ENCODE measurements around the gene HSPG2. TPM values are rescaled to one million over a fixed set of nuclear protein-coding genes. Genes with fewer than 3 reads are reported as not detected.

HSPG2 gene
- total and polyA plus RNA-seq, 2 of the 13 experiments (the other 11 are each of a cell fraction or from before 2014, with no cell fraction given), result 9.1 to 13.1 TPM

DNA sequence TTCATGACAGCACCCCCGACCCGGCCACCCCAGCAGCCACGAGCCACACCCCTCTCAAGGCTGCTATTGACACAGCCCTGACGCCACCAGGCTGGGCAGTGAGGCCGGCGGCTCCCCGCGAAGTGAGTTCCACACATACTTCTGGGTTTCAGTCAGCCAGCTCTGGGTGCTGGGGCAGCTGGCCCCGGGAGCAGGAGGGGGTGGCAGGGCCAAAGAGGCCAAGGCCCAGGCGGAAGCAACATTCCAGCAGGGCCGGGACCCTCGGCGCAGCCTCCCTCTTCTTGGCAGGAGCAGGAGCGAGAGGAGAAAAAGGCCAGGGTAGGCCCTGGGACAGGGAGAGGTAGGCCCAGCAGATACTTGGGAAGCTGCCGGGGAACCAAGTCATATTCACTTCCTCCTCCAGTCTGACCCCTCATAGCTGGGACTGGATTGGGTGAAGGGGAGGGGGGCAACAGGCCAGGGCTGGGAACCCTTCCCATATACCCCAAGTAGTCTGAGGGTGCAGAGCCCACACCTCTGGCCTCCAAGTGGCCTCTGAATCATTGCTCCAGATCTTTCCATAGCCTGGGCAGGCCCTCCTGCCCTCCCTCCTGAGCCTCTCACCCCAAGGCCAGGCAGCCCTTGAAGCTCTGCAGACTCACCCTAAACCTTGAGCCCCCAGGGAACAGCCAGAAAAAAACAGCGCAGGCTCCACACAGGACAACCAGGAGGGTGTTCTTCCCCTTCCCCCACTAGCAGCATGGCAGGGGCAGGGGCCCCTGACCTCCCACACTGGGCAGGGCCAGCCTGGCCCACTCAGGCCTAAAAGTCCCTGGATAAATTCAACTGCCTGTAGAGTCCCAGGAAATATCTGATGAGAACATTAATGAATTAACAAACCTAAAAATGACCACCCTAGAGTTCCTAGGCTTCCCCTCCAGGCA, 5.7 kb downstream of the HSPG2 start (continued):
- TF ChIP-seq ETV6 (CRISPR knock-in tag; conservative IDR thresholded peaks at IDR 0.05) (peak; percentile 43; the same call in 1 of the 2 replicates), TBP (CRISPR knock-in tag; IDR thresholded peaks at IDR 0.05) (no peak), SSRP1 (CRISPR knock-in tag; IDR thresholded peaks at IDR 0.05) (no peak), RFX3 (CRISPR knock-in tag; IDR thresholded peaks at IDR 0.05) (no peak), ZNF101 (CRISPR knock-in tag; IDR thresholded peaks at IDR 0.05; ENCODE audit: borderline replicate concordance, low read depth) (no peak), TGIF2 (CRISPR knock-in tag; IDR thresholded peaks at IDR 0.05) (peak; percentile 73; the same call in 1 of the 2 replicates), ZNF550 (CRISPR knock-in tag; IDR thresholded peaks at IDR 0.05; ENCODE audit: borderline replicate concordance) (no peak), ZNF451 (CRISPR knock-in tag; IDR thresholded peaks at IDR 0.05) (no peak), STAT5B (CRISPR knock-in tag; IDR thresholded peaks at IDR 0.05) (no peak), DMAP1 (CRISPR knock-in tag; IDR thresholded peaks at IDR 0.05) (peak; percentile 43; the same call in 1 of the 2 replicates), KLF11 (CRISPR knock-in tag; IDR thresholded peaks at IDR 0.05) (no peak)
- TF ChIP-seq, protein P1, sequence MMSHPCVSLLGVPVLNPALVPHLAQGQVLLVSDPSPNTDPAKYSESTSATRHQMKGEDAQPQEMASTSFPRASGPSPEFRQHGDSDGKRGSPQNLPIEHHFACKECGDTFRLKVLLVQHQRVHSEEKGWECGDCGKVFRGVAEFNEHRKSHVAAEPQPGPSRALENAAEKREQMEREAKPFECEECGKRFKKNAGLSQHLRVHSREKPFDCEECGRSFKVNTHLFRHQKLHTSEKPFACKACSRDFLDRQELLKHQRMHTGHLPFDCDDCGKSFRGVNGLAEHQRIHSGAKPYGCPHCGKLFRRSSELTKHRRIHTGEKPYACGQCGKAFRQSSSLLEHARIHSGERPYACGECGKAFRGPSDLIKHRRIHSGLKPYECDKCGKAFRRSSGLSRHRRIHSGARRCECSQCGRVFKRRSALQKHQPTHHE (CRISPR knock-in tag; IDR thresholded peaks at IDR 0.05; ENCODE audit: borderline replicate concordance), result no peak
- TF ChIP-seq, protein P2, sequence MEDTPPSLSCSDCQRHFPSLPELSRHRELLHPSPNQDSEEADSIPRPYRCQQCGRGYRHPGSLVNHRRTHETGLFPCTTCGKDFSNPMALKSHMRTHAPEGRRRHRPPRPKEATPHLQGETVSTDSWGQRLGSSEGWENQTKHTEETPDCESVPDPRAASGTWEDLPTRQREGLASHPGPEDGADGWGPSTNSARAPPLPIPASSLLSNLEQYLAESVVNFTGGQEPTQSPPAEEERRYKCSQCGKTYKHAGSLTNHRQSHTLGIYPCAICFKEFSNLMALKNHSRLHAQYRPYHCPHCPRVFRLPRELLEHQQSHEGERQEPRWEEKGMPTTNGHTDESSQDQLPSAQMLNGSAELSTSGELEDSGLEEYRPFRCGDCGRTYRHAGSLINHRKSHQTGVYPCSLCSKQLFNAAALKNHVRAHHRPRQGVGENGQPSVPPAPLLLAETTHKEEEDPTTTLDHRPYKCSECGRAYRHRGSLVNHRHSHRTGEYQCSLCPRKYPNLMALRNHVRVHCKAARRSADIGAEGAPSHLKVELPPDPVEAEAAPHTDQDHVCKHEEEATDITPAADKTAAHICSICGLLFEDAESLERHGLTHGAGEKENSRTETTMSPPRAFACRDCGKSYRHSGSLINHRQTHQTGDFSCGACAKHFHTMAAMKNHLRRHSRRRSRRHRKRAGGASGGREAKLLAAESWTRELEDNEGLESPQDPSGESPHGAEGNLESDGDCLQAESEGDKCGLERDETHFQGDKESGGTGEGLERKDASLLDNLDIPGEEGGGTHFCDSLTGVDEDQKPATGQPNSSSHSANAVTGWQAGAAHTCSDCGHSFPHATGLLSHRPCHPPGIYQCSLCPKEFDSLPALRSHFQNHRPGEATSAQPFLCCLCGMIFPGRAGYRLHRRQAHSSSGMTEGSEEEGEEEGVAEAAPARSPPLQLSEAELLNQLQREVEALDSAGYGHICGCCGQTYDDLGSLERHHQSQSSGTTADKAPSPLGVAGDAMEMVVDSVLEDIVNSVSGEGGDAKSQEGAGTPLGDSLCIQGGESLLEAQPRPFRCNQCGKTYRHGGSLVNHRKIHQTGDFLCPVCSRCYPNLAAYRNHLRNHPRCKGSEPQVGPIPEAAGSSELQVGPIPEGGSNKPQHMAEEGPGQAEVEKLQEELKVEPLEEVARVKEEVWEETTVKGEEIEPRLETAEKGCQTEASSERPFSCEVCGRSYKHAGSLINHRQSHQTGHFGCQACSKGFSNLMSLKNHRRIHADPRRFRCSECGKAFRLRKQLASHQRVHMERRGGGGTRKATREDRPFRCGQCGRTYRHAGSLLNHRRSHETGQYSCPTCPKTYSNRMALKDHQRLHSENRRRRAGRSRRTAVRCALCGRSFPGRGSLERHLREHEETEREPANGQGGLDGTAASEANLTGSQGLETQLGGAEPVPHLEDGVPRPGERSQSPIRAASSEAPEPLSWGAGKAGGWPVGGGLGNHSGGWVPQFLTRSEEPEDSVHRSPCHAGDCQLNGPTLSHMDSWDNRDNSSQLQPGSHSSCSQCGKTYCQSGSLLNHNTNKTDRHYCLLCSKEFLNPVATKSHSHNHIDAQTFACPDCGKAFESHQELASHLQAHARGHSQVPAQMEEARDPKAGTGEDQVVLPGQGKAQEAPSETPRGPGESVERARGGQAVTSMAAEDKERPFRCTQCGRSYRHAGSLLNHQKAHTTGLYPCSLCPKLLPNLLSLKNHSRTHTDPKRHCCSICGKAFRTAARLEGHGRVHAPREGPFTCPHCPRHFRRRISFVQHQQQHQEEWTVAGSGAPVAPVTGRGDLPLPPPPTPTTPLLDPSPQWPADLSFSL (CRISPR knock-in tag; IDR thresholded peaks at IDR 0.05), result no peak
- TF ChIP-seq, protein P3, sequence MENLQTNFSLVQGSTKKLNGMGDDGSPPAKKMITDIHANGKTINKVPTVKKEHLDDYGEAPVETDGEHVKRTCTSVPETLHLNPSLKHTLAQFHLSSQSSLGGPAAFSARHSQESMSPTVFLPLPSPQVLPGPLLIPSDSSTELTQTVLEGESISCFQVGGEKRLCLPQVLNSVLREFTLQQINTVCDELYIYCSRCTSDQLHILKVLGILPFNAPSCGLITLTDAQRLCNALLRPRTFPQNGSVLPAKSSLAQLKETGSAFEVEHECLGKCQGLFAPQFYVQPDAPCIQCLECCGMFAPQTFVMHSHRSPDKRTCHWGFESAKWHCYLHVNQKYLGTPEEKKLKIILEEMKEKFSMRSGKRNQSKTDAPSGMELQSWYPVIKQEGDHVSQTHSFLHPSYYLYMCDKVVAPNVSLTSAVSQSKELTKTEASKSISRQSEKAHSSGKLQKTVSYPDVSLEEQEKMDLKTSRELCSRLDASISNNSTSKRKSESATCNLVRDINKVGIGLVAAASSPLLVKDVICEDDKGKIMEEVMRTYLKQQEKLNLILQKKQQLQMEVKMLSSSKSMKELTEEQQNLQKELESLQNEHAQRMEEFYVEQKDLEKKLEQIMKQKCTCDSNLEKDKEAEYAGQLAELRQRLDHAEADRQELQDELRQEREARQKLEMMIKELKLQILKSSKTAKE (CRISPR knock-in tag; IDR thresholded peaks at IDR 0.05; ENCODE audit: borderline replicate concordance), result peak; percentile 69
- TF ChIP-seq, protein P4, sequence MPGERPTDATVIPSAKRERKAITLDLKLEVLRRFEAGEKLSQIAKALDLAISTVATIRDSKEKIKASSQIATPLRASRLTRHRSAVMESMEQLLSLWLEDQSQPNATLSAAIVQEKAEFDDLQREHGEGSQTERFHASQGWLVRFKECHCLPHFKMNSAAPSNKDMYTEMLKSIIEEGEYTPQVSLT (CRISPR knock-in tag; IDR thresholded peaks at IDR 0.05; ENCODE audit: borderline replicate concordance, low read depth), result no peak
- TF ChIP-seq, protein P5, sequence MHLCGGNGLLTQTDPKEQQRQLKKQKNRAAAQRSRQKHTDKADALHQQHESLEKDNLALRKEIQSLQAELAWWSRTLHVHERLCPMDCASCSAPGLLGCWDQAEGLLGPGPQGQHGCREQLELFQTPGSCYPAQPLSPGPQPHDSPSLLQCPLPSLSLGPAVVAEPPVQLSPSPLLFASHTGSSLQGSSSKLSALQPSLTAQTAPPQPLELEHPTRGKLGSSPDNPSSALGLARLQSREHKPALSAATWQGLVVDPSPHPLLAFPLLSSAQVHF (CRISPR knock-in tag; IDR thresholded peaks at IDR 0.05), result no peak
- TF ChIP-seq, protein P6, sequence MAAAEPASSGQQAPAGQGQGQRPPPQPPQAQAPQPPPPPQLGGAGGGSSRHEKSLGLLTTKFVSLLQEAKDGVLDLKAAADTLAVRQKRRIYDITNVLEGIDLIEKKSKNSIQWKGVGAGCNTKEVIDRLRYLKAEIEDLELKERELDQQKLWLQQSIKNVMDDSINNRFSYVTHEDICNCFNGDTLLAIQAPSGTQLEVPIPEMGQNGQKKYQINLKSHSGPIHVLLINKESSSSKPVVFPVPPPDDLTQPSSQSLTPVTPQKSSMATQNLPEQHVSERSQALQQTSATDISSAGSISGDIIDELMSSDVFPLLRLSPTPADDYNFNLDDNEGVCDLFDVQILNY (CRISPR knock-in tag; conservative IDR thresholded peaks at IDR 0.05), result no peak; the same call in 1 of the 2 replicates
